Activated CD4-positive, alpha-beta memory T cell treated with anti-CD3 and anti-CD28 coated beads, Interleukin-2, amount 10 ng/mL, durations not matched to agents 7 days and 5 days (primary cell): ENCODE measurements around the gene DMC1. TPM values are rescaled to one million over a fixed set of nuclear protein-coding genes. Genes with fewer than 3 reads are reported as not detected.

Experiments
- CTCF ChIA-PET: fragments of 350-600 bp; sonication (Branson Sonifier 250); formaldehyde crosslinking; loops from one replicate; lab custom pipeline; 2021; ENCODE audit warnings: antibody characterized with exemption, inconsistent platforms; lab: Charles Lee
- POLR2A ChIA-PET: fragments of 350-600 bp; sonication (Branson Sonifier 250); formaldehyde crosslinking; loops from one replicate; lab custom pipeline; 2021; ENCODE audit warnings: antibody characterized with exemption; lab: Charles Lee
- DNase-seq: peaks from one replicate; pipeline ENCODE4 v3.0.0-alpha.2; 2020
- H3K27ac Mint-ChIP-seq: one replicate; pipeline ENCODE4 v1.8.0; 2021; ENCODE audit warnings: mild to moderate bottlenecking, mixed read lengths
- H3K27me3 Mint-ChIP-seq: one replicate; pipeline ENCODE4 v1.8.0; 2021; ENCODE audit warnings: mixed read lengths
- H3K36me3 Mint-ChIP-seq: one replicate; pipeline ENCODE4 v1.8.0; 2021; ENCODE audit warnings: low read depth, mixed read lengths
- H3K4me1 Mint-ChIP-seq: one replicate; pipeline ENCODE4 v1.8.0; 2021; ENCODE audit warnings: mixed read lengths
- H3K4me3 Mint-ChIP-seq: one replicate; pipeline ENCODE4 v1.8.0; 2021; ENCODE audit warnings: mild to moderate bottlenecking, mixed read lengths
- H3K9me3 Mint-ChIP-seq: one replicate; pipeline ENCODE4 v1.8.0; 2021; ENCODE audit warnings: mixed read lengths
- total RNA-seq, 2 experiments: library from RNA; stranded (reverse); gene quantifications; one replicate each; pipeline ENCODE4 v1.2.3, GENCODE V29; 2021

DMC1 gene
- total RNA-seq, 2 experiments from 2014 or later = 12.5 to 12.6 TPM

- Mint-ChIP-seq H3K4me1 (no peaks in the 10 kb centered on the region), H3K27me3 (no peaks in the 10 kb centered on the region), H3K27ac (no peak overlapping the region), H3K9me3 (peaks cover 4% of the 10 kb centered on the region), H3K4me3 (no peak overlapping the region), H3K36me3 (peaks cover 19% of the 10 kb centered on the region)
- no peak for DNase-seq
- CTCF ChIA-PET = no interaction called here
- POLR2A ChIA-PET = no interaction called here
These were observed 20.7 kb downstream of the DMC1 start for GRCh38 chr22:38549101-38549894.

DNA sequence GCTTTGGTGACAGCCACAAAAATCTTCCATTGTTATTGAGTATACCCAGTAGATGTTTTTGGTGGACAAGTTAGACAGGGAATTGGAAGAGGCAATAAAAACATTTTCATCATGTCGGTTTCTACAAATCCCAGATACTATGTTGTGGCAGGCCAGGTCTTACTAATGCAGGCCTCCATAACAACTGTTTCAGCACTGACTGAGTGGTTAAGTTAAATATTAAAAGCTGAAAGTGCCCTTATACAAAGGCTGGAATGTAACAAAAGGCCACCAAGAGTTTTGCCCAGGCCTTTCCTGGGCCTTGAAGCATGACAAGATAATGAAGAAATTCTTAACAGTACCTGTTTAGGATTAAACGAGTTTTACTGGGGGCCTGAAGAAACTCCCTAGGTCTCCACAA is 29.3 kb downstream of the DMC1 start:
- Mint-ChIP-seq H3K27ac (no peak overlapping the region), H3K9me3 (peaks cover 20% of the 10 kb centered on the region), H3K27me3 (no peaks in the 10 kb centered on the region), H3K4me1 (no peaks in the 10 kb centered on the region), H3K36me3 (peaks cover 40% of the 10 kb centered on the region), H3K4me3 (no peak overlapping the region)
- ChIA-PET CTCF (no interaction called here), POLR2A (no interaction called here)
- no peak for DNase-seq

DNA sequence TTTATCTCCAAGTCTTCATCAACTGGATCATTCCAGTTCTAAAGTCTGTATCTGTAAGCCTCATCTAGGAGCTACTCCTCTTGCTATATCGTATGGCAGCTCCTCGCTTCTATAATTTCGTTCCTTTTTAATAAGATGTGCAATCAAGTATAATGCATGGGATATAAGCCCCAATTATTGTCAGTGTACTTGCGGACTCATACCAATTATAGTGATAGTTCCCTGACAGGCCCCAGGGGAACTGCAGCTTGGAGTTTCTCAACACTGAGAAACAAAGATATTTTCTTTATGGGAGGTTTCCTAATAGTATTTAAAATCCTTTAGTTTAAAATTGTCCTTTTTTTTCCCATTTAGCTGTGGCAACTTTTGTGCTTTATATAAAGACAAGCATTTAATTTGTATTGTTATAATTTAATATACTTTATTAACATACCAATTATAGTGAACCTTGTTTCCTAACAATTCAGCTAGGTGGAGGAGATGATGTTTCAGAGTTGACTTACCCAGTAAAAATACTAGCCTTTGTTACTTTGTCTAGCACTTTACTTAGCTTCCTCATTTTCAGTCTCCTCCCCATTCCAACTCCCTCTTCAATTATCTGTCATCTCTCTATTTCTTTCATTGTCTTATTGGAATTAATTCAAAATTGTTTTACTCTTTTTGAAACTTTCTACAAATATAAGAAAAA is 38.6 kb downstream of the DMC1 start:
- DNase-seq = no peak
- H3K27me3 Mint-ChIP-seq = no peaks in the 10 kb centered on the region
- peaks cover 9% of the 10 kb centered on the region for H3K4me1 Mint-ChIP-seq
- ChIA-PET CTCF (interaction anchor here (1.0 kb wide), 1 partner anchor 29 kb away, joined by 4 read pairs; no protein-coding TSS in a partner anchor), POLR2A (interaction anchor here (1.0 to 2.1 kb wide), 3 partner anchors 15 to 39 kb away, joined by 4 to 9 read pairs (median 4); partner anchors contain the start of gene DMC1)
- peak overlapping the region; percentile 83 for H3K27ac Mint-ChIP-seq
- peak overlapping the region; percentile 5 for H3K4me3 Mint-ChIP-seq
- H3K36me3 Mint-ChIP-seq = peaks cover 10% of the 10 kb centered on the region
- H3K9me3 Mint-ChIP-seq = no peaks in the 10 kb centered on the region

DNA sequence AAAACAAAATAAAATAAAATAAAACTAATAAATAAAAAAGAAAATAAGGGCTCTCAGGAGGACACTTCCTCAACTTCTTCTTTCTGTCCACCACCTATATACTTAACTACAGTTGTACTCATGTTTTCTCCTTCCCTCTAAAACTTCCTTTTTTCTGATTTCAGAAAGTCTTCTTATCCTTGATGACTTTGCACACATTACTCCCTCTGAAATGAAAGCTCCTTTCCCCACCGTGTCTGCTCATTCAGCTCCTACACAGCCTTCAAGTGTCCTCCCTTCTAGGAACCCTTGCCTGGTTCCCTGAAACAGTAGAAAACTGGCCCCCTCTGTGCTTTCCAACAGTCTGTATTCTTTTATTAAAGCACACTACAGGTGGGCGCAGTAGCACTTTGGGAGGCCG is 45.6 kb downstream of the DMC1 start:
- H3K27ac Mint-ChIP-seq = no peak overlapping the region
- CTCF ChIA-PET = interaction anchor here (1.3 kb wide), 1 partner anchor 12 kb away, joined by 5 read pairs; no protein-coding TSS in a partner anchor
- POLR2A ChIA-PET = interaction anchor here (1.5 kb wide), 1 partner anchor 43 kb away, joined by 3 read pairs; no protein-coding TSS in a partner anchor
- no peak overlapping the region for H3K4me3 Mint-ChIP-seq
- no peak for DNase-seq
- no peaks in the 10 kb centered on the region for H3K27me3 Mint-ChIP-seq
- H3K4me1 Mint-ChIP-seq = peaks cover 2% of the 10 kb centered on the region
- no peaks in the 10 kb centered on the region for H3K36me3 Mint-ChIP-seq
- no peaks in the 10 kb centered on the region for H3K9me3 Mint-ChIP-seq

GRCh38 chr22:38523479-38523878 is 46.5 kb downstream of the DMC1 start:
- no peak overlapping the region for H3K27ac Mint-ChIP-seq
- POLR2A ChIA-PET = interaction anchor here (1.5 kb wide), 1 partner anchor 42 kb away, joined by 3 read pairs; no protein-coding TSS in a partner anchor

GRCh38 chr22:38523029-38523428 is 47.0 kb downstream of the DMC1 start:
- no peak overlapping the region for H3K27ac Mint-ChIP-seq
- H3K27me3 Mint-ChIP-seq = no peaks in the 10 kb centered on the region
- peaks cover 2% of the 10 kb centered on the region for H3K4me1 Mint-ChIP-seq
- POLR2A ChIA-PET = interaction anchor here (1.5 kb wide), 1 partner anchor 42 kb away, joined by 3 read pairs; no protein-coding TSS in a partner anchor
- no peaks in the 10 kb centered on the region for H3K9me3 Mint-ChIP-seq
- no peak overlapping the region for H3K4me3 Mint-ChIP-seq
- no peak for DNase-seq
- no peaks in the 10 kb centered on the region for H3K36me3 Mint-ChIP-seq
- CTCF ChIA-PET = interaction anchor here (1.3 kb wide), 1 partner anchor 11 kb away, joined by 5 read pairs; no protein-coding TSS in a partner anchor

More at GRCh38 chr22:38523479-38523878, 46.5 kb downstream of the DMC1 start:
- Mint-ChIP-seq H3K27me3 (no peaks in the 10 kb centered on the region), H3K36me3 (no peaks in the 10 kb centered on the region), H3K9me3 (no peaks in the 10 kb centered on the region), H3K4me3 (no peak overlapping the region), H3K4me1 (peaks cover 2% of the 10 kb centered on the region)
- no peak for DNase-seq
- CTCF ChIA-PET = interaction anchor here (1.3 kb wide), 1 partner anchor 11 kb away, joined by 5 read pairs; no protein-coding TSS in a partner anchor

DNA sequence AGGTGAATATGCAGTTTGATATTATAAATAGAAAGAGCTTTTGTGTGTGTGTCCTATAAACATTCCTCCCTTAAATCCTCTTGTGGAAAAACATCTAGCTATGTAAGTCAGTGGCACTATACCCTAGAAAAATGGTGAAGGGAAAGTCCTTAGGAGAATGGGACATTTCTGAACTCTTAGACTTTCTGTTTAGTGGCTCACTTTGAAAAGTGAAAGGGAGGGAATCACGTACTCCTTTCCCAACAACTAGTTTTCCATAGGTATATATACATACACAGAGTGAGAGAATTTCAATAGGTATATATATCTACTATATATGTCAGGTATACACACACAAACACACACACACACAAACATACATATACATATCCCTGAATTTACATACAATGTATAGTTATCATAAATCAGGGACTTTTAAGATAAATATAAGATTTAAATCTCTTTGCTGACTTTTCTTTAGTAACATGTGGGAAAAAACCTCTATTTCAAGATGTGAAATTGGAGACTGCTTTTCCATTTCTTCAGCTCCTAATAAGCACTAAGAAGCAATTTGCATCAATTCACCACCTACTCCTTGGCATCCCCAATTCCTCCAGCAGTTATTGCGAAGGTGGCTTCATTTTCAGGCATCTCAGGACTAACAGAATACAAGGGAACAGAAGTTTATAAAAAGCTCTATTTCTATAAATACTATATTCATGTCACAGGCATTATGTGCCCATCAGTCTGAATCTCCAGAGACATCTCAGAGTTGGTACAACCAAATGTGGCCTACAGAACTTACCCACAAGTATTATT is 50.3 kb downstream of the DMC1 start:
- Mint-ChIP-seq H3K27me3 (no peaks in the 10 kb centered on the region), H3K27ac (no peak overlapping the region), H3K36me3 (peaks cover 2% of the 10 kb centered on the region), H3K9me3 (no peaks in the 10 kb centered on the region), H3K4me1 (peaks cover 2% of the 10 kb centered on the region), H3K4me3 (no peak overlapping the region)
- ChIA-PET CTCF (no interaction called here), POLR2A (no interaction called here)
- DNase-seq = no peak

DNA sequence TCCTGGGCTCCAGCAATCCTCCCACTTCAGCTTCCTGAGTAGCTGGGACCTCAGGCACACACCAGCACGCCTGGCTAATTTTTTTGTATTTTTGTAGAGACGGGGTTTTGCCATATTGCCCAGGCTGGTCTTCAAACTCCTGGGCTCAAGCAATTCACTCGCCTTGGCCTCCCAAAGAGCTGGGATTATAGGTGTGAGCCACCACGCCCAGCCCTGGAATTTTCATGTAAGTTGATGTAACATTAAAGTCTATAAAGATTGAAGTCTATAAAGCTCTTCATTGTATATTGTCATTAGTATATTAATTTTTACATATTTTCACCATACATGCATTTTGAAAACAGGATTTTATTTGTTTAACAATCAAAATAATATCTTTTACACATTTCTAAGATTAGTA is 51.4 kb downstream of the DMC1 start:
- POLR2A ChIA-PET = interaction anchor here (0.7 kb wide), 1 partner anchor 35 kb away, joined by 3 read pairs; no protein-coding TSS in a partner anchor
- DNase-seq = no peak
- CTCF ChIA-PET = no interaction called here
- Mint-ChIP-seq H3K27me3 (no peaks in the 10 kb centered on the region), H3K9me3 (no peaks in the 10 kb centered on the region), H3K36me3 (peaks cover 2% of the 10 kb centered on the region), H3K27ac (no peak overlapping the region), H3K4me1 (no peaks in the 10 kb centered on the region), H3K4me3 (no peak overlapping the region)

DNA sequence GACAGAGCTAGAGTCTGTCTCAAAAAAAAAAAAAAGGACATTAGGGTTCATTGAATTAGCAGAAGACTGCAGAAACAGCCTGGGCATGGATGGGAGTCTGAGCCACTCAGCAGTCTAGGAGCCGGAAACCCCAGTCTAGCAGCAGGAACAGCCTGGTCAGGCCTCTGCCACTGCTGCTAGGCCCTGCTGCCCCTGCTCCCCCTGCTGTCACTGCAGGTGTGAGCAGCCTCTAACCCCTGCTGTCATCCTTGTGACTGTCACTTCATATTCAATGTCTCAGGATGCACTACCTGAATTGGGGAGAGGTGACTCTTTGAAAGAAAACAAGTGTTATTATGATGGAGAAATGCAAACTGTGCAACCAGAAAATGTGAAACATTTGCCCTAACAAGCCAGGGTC is 56.9 kb downstream of the DMC1 start:
- H3K4me1 Mint-ChIP-seq = peaks cover 6% of the 10 kb centered on the region
- no peak overlapping the region for H3K27ac Mint-ChIP-seq
- ChIA-PET CTCF (interaction anchor here (0.6 to 2.6 kb wide), 6 partner anchors 11 to 461 kb away, joined by 3 to 8 read pairs (median 4); no protein-coding TSS in a partner anchor), POLR2A (no interaction called here)
- H3K27me3 Mint-ChIP-seq = no peaks in the 10 kb centered on the region
- peak; percentile 44 for DNase-seq
- peaks cover 5% of the 10 kb centered on the region for H3K36me3 Mint-ChIP-seq
- no peaks in the 10 kb centered on the region for H3K9me3 Mint-ChIP-seq
- no peak overlapping the region for H3K4me3 Mint-ChIP-seq

DNA sequence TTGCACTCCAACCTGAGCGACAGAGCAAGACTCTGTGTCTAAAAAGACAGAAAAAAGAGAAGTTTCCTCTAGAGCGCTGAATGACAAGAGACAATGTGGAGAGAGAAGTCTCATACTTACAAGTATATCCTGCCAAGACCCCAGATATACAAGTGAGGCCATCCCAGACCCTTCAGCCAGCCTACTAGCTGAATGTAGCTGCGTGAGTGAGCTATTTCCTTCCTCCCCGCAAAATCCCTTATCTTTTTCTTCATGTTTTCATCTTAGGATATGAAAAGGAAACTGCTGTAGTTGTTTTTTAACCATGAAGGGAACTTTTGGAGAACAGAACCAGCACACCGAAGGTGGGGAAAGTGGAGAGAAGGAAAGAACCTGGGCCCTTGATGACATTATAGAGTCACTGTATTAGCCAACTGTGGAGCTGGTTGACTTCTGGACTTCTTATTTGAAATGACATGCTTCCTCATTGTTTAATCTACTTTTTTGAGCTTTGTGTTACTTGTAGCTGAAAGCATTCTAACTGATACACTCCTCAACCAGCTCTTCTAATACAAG is 59.5 kb downstream of the DMC1 start:
- H3K27me3 Mint-ChIP-seq = no peaks in the 10 kb centered on the region
- no peak overlapping the region for H3K27ac Mint-ChIP-seq
- DNase-seq = no peak
- no peak overlapping the region for H3K4me3 Mint-ChIP-seq
- CTCF ChIA-PET = interaction anchor here (0.6 to 2.6 kb wide), 2 partner anchors 458 to 903 kb away, joined by 5 to 8 read pairs; no protein-coding TSS in a partner anchor
- H3K4me1 Mint-ChIP-seq = peaks cover 17% of the 10 kb centered on the region
- POLR2A ChIA-PET = interaction anchor here (2.9 kb wide), 1 partner anchor 12 kb away, joined by 7 read pairs; no protein-coding TSS in a partner anchor
- H3K36me3 Mint-ChIP-seq = peaks cover 9% of the 10 kb centered on the region
- no peaks in the 10 kb centered on the region for H3K9me3 Mint-ChIP-seq

DNA sequence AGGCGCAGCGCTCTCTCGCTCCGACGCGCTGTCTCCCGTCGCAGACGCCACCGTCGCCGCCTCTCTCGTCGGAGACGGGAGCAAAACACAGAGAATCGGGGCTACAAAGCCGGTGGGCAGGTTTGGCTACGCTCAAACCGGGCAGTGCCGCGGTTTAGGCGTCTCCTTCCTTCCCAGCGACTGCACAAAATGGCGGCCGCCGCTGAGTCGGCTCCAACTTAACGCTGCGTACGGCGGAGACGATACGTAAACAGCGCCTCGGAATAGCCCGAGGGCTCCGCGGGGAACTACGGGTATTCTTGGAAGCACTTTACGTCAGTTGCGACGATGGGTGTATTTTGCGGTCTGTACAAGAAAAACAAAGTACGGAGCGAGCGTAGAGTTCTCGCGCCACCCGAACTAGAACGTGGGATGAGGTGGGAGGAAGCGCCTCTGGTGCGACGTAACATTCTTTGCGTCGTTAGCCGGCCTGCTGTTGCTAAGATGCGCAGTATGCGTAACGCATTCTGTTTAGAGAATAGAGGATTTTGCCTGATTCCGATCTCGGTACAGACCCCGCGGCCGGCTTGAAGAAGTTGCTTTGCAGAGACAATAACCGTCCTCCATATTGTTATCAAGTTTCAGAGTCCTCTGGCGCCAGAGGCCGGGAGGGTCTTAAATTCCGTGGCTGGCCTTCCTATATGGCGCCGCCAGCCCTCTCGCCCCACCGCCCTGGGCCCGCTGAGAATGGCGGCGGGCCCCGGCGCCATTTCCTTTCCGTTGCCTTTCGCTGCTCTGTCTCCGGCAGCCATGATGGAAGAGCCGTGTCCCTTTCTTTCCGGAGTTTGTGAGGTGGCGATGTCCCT is 63.6 kb downstream of the DMC1 start, which contains the start of gene DDX17:
Gene DDX17, minus strand, starts transcription at position 194 of the 845 bp plus-strand sequence.
- ChIA-PET POLR2A (interaction anchor here (1.0 to 1.9 kb wide), 4 partner anchors 10 to 64 kb away, joined by 3 to 13 read pairs (median 4); partner anchors contain the start of gene DMC1), CTCF (no interaction called here)
- H3K4me1 Mint-ChIP-seq = peaks cover 45% of the 10 kb centered on the region
- H3K4me3 Mint-ChIP-seq = peak within 1 kb of the TSS; percentile 99
- peak; percentile 96 for DNase-seq
- H3K9me3 Mint-ChIP-seq = no peaks in the 10 kb centered on the region
- peak within 1 kb of the TSS; percentile 98 for H3K27ac Mint-ChIP-seq
- no peaks in the 10 kb centered on the region for H3K27me3 Mint-ChIP-seq
- H3K36me3 Mint-ChIP-seq = peaks cover 49% of the 10 kb centered on the region
